Omental fat pad (tissue), 4 donors: ENCODE data around the gene LRP1. TPM values are rescaled to one million over a fixed set of nuclear protein-coding genes. Genes with fewer than 3 reads are reported as not detected.

Experiments used
- ATAC-seq: fragments of 150-250 bp; one replicate; pipeline ENCODE4 v1.9.1; 2016; ENCODE audit warnings: mild to moderate bottlenecking, moderate library complexity; ENCODE audit not compliant: low FRiP score
- DNase-seq: peaks from one replicate; pipeline ENCODE4 v3.0.0-alpha.2; 2019; ENCODE audit warnings: low spot score
- CTCF ChIP-seq, 3 donors: fragments of 450-650 bp; IDR thresholded peaks; one replicate each; pipeline ENCODE4 v1.5.1; 2016 to 2017; ENCODE audit warnings: antibody characterized with exemption in 3 of 3, mild to moderate bottlenecking in 3 of 3, moderate library complexity in 2 of 3
- total RNA-seq, 4 donors: library from RNA; depleted of rRNA; stranded (reverse); fragments of >200 nt; gene quantifications; one replicate each; pipeline ENCODE4 v1.1.0, GENCODE V29; 2016

LRP1 gene
- total RNA-seq, 4 donors from 2014 or later, result 312 to 592 (median 571) TPM

GRCh38 chr12:57158186-57158585 lies 29.9 kb downstream of the LRP1 start:
- no peak for DNase-seq
- ATAC-seq, result no peak
- no peak for TF ChIP-seq CTCF (IDR thresholded peaks at IDR 0.05)

GRCh38 chr12:57158665-57159064 lies 30.4 kb downstream of the LRP1 start:
- DNase-seq, result no peak
- no peak for ATAC-seq
- TF ChIP-seq CTCF (IDR thresholded peaks at IDR 0.05), result no peak

- TF ChIP-seq CTCF (IDR thresholded peaks at IDR 0.05), result no peak
- no peak for ATAC-seq
- DNase-seq, result no peak
Observed at GRCh38 chr12:57159311-57159710, 31.0 kb downstream of the LRP1 start.

GRCh38 chr12:57160040-57160439 lies 31.8 kb downstream of the LRP1 start:
- no peak for ATAC-seq
- DNase-seq, result no peak
- no peak for TF ChIP-seq CTCF (IDR thresholded peaks at IDR 0.05)

GRCh38 chr12:57160741-57161140 lies 32.5 kb downstream of the LRP1 start:
- no peak for ATAC-seq
- DNase-seq, result no peak
- no peak for TF ChIP-seq CTCF (IDR thresholded peaks at IDR 0.05)

GRCh38 chr12:57161491-57161890 lies 33.2 kb downstream of the LRP1 start:
- no peak for DNase-seq
- no peak for ATAC-seq
- TF ChIP-seq CTCF (IDR thresholded peaks at IDR 0.05), result no peak

GRCh38 chr12:57162553-57163125 lies 34.4 kb downstream of the LRP1 start:
- ATAC-seq, result no peak
- no peak for TF ChIP-seq CTCF (IDR thresholded peaks at IDR 0.05)
- DNase-seq, result no peak
